ENCODE measurements around the gene C3orf20.

C3orf20 gene

GRCh38 chr3:14775011-14775410 lies 100.1 kb downstream of the C3orf20 start:
- DNase-seq (ENCODE audit: low spot score) = no peak

DNA sequence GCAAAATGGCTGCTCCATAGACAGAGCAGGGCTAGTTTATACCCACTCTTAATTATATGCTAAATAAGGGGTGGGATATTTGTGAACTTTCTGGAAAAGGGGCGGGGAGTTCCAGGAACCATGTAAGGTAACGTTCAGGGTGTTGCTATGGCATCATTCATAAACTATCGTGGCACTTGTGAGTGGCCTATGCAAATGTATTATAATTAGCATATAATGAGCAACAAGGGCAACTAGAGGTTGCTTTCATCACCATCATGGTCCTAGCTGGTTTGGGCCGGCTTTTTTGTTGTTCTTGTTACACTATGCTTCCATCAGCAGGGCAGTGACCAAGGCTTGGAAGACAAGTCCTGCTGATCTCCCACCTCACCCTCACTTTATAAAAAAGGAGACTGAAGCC lies 100.6 kb downstream of the C3orf20 start:
- no peak for DNase-seq (ENCODE audit: low spot score)

- DNase-seq (ENCODE audit: low spot score) = no peak
These were observed 104.2 kb downstream of the C3orf20 start for GRCh38 chr3:14779069-14779685.

GRCh38 chr3:14780927-14781507 lies 106.1 kb downstream of the C3orf20 start:
- DNase-seq (ENCODE audit: low spot score) = no peak

DNA sequence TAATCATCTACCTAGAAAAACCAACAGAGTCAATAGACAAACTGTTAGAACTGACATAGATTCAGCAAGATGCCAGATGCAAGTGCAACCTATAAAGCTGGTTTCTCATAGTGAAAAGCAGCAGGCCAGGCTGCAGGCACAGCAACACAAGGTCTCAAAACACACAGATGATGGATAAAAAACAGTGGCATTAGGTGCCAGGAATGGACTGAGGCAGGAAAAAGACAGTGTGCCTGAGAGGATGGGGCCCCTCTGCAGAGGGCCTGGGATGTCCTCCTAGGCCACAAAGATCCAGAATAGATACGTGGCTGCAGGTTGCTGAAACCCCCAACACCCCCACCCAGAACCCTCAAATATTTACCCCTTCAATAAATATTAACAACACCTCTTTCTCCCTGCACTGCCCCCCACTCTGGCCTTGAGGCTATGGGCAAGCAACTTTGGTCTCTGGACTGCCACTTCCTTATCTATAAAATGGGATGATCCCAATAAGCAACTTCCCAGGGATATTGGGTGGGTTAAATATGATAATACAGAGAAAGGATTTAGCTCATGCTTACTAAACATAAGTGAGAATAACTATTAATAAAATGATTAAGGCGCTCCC lies 108.6 kb downstream of the C3orf20 start:
- no peak for DNase-seq (ENCODE audit: low spot score)

- no peak for DNase-seq (ENCODE audit: low spot score)
These were observed 109.2 kb downstream of the C3orf20 start for GRCh38 chr3:14784087-14784681.

- DNase-seq (ENCODE audit: low spot score) = no peak
These were observed 110.5 kb downstream of the C3orf20 start for GRCh38 chr3:14785207-14786155.

GRCh38 chr3:14786369-14786768 lies 111.4 kb downstream of the C3orf20 start:
- no peak for DNase-seq (ENCODE audit: low spot score)

DNA sequence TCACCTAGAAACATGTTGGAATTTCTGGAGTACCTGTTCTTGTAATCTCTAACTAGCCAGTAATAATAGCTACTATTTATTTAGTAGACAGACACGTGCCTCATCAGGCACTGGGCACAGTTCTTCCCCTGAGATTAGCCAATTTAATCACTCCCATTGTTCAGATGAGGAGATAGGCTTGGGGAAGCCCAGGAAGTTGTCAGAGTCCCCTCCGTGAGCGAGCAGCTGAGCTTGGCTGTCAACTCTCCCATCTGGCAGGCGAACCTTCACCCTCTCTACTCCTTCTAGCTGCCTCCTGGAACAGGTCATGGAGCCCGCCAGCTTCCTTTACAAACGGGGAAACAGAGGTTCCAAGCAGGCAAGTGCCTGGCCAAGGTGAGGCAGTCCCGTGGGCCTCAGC lies 112.7 kb downstream of the C3orf20 start:
- no peak for DNase-seq (ENCODE audit: low spot score)

- no peak for DNase-seq (ENCODE audit: low spot score)
These were observed 113.7 kb downstream of the C3orf20 start for GRCh38 chr3:14788644-14789043.

- DNase-seq (ENCODE audit: low spot score) = no peak
These were observed 114.3 kb downstream of the C3orf20 start for GRCh38 chr3:14789221-14789620.

DNA sequence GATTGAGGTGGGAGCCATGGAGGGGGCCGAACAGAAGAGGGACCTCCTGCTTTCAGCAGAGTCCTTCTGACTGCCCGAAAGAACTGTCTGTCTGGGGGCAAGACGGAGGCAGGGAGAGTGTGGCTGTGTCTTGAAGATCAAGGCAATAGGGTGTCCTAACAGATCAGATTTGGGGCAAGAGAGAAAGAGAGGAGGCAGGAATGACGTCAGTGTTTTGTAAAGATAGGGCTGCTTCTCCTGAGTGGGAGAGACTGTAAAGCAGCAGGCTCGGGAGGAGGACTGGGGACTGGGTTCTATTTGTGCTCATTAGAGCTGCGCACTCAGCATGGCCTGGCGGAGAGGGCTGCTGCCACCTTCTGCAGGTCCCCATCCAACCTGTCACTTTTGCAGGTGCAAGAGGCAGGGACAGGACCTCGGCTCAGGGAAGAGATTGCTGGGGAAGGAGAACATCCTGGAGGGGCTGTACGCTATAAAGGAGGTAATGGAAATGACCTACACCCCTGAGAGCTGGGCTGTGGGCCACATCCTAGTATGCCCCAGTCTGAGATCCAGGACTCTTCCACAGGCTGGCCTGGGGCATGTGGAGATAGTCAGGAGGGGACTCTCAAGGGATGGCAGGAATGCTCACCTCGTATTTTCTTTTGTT lies 114.8 kb downstream of the C3orf20 start:
- DNase-seq (ENCODE audit: low spot score) = no peak

DNA sequence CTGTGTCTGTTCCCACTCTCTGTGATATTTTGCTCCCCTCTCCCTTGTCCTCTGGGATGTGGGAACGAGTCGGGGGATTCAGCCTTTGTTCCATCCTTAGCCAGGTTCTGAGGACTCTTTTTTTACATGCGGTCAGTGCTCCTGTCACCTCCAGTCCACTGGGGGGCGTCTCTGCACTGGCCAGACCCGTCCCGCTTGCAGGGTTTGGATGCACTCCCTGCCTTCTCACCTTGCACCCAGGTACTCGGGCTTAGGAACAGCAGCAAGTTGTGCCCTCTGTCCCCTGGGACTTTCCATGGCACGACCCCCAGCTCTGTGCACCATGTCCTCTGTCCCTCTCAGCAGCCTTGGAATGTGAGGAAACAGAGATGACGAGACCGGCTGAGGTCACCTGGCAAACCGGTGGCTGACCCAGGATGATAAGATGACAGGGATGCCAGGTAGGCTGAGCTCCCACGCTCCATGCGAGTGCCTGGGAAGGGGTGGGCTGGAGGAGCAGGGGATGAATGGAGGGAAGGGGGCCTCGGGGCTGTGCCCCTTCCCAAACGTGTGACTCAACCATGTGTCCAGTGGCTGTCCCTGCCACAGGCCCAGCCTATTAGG lies 116.5 kb downstream of the C3orf20 start:
- DNase-seq (ENCODE audit: low spot score) = peak; percentile 51

- no peak for DNase-seq (ENCODE audit: low spot score)
These were observed 117.8 kb downstream of the C3orf20 start for GRCh38 chr3:14792691-14793121.

GRCh38 chr3:14793126-14793857 lies 118.4 kb downstream of the C3orf20 start:
- no peak for DNase-seq (ENCODE audit: low spot score)

DNA sequence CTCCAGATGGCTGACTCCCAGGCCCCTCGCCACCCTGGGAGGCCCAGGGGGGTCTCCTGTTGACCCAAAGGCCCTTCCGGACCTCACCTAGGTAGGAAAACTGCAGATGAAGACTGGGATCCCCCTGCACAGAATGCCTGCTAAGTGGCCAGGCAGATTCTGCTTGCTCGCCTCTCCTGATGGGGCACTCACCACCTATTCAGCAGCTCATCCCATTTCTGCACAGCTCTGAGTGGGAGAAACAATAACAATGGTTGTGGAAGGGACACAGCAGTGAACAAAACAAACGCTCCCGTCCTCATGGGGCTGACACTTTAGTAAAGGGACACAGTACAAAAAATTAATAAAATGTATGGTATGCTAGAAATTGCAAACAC lies 118.9 kb downstream of the C3orf20 start:
- no peak for DNase-seq (ENCODE audit: low spot score)

DNA sequence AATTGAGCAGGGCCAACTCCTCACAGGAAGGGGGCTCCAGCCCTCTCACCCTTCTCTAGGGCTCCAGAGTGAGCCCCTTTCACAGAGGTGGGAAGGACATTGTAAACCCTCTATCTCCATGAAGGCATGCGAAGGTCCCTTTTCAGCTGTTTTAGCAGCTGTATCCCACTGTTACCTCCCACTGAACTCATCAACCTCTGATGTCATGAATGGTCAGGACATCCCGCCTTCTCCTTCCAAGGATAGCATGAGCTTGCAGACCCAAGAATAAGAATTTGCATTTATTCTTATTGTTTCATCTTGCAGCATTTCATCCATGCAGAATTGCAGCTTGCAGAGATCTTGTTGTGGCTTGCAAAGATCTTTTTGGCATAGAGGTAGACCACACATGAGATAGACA lies 119.5 kb downstream of the C3orf20 start:
- no peak for DNase-seq (ENCODE audit: low spot score)

DNA sequence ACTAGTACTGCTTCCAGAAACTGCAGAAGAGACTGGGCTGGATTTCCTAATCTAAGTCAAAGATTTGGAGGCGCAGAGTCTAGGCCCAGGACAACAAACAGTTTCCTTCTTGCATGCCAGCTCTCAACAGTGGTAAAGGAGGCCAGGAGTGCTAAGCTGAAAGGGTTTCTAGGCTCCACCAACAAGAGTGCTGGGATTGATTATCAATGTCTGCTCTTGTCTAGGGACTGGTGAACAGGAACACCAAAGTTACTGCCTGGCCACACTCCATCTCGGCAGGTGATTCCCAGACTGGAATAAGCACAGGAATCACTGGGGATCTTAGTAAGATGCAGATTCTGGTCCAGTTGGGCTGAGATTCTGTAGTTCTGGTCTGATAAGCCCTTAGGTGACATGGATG lies 121.1 kb downstream of the C3orf20 start:
- no peak for DNase-seq (ENCODE audit: low spot score)

GRCh38 chr3:14796403-14797077 lies 121.6 kb downstream of the C3orf20 start:
- no peak for DNase-seq (ENCODE audit: low spot score)

- no peak for DNase-seq (ENCODE audit: low spot score)
These were observed 122.8 kb downstream of the C3orf20 start for GRCh38 chr3:14797731-14798130.
